HG02763 (cell line): ENCODE data around the gene RHD.
A peak's percentile ranks its signal among the peaks of the same experiment; 100 is the strongest.
"Not testable (repeated sequence)": the region's sequence is repeated elsewhere in the genome, so short reads cannot be mapped to it uniquely, and the experiment has no call there.

Experiments
- ATAC-seq: cut with Tn5 transposase; IDR thresholded peaks from one replicate; pipeline ENCODE4 v1.9.1; 2021; ENCODE audit warnings: mild to moderate bottlenecking, moderate library complexity; ENCODE audit not compliant: unreplicated experiment

The RHD gene

GRCh38 chr1:25256578-25256965, 15.7 kb upstream of the RHD start:
- no peak for ATAC-seq

DNA sequence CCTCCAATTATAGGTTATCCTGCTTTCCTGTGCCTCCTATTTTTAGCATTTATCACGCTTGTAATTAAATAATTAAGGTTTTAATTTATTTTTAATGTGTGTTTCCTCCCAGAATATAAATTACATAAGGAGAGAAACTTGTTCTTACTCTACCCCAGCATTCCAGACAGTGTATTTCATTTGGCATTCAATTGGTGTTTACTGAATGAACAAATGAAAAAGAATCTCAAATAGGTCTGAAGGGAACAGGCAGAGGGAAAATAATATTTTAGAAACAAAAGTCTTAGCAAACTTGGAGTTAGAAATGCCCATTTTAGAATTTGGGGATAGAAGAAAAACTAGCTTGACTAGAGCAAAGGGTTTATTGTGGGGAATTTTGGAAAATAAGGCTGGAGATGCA, 15.1 kb upstream of the RHD start:
- ATAC-seq = no peak

DNA sequence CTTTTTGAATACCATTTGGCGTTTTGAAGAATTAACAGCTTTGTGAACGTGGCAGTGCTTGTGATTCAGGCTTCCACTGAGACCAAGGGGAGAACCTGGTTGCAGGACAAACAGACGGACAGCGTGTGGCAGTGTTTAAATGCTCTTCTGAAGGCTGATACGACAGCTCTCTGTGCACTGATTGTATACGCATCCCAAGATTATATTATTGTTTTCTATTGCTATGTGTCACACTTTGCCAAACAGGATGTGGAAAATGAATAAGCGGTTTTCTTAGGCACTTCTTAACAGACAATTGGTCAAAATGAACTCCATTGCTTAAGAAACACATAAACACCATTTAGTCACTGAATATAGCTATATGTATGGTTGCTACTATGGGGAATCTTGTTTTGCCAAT, 12.5 kb upstream of the RHD start:
- not testable (repeated sequence) for ATAC-seq

DNA sequence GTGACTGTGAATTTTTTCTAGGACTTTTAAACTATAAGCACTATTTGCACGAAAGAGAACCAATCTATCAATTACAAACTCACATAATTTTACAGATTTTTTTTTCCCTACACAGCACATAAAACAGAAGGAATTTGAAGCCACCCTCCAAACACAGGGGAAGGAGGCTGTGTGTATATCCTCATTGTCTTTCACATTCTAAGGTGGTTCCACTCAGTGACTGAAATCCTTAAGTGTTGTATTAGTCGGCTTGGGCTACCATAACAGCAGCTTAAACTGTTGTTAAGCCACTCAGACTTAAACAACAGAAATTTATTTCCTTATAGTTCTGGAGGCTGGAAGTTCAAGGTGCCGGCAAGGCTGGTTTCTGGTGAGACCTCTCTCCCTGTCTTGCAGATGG, 12.0 kb upstream of the RHD start:
- not testable (repeated sequence) for ATAC-seq

DNA sequence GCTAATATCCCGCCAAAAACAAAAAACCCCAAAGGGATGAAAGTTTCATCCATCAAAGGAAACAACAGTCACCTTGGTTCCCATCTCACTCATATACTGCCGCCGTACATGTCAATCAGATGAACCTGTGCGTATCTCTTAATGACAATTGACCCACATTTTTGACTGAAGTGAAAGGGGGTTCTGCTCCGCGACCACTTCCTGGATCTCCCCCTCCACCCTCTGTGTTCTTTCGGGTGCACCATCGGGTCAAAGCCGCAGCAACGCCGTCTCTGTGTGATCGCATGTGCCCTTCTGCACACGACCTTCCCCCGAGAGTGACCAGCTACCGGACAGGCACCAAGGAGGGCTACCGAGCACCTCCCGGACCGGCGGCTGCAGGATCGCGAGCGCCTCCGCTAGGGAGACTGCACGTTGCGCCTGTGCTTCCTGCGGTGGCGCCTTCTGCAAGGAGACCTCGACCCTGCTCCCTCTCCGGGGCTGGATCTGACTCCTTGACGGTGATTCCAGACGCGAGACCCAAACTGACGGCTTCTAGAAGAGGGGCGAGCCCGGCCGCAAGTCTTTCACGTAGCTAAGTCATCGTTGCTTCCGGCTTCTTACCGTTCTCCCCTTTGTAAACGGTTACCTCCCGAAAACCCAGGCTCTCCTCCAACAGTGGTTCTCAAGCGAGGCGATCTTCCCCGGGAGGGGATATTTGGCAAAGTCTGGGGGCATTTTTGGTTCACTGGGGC, 5.6 kb upstream of the RHD start:
- peak; percentile 18 for ATAC-seq

- peak; percentile 76 for ATAC-seq
These were observed 4.8 kb upstream of the RHD start for GRCh38 chr1:25267288-25268142.

DNA sequence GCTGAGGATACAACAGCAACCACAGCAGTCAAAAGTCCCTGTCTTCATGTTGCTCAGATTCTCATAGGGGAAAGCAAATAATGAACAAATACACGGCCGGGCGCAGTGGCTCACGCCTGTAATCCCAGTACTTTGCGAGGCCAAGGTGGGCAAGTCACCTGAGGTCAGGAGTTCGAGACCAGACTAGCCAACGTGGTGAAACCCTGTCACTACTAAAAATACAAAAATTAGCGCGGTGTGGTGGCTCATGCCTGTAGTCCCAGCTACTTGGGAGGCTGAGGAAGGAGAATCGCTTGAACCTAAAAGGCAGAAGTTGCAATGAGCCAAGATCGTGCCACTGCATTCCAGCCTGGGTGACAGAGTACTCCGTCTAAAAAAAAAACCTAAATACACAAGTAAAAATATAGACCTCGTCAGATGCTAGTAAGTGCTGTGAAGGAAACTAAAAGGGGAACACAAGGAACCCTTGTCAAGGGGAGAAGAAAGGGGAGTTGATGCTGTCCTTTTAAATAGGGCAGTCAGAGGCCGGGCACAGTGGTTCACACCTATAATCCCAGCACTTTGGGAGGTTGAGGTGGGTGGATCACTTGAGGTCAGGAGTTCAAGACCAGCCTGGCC, 4.1 kb upstream of the RHD start:
- ATAC-seq = not testable (repeated sequence)

- not testable (repeated sequence) for ATAC-seq
These were observed 3.3 kb downstream of the RHD start for GRCh38 chr1:25275648-25276047.

- ATAC-seq = not testable (repeated sequence)
These were observed 5.0 kb downstream of the RHD start for GRCh38 chr1:25277295-25277694.

GRCh38 chr1:25278358-25278757, 6.0 kb downstream of the RHD start:
- ATAC-seq = not testable (repeated sequence)

GRCh38 chr1:25278790-25279189, 6.5 kb downstream of the RHD start:
- ATAC-seq = not testable (repeated sequence)

DNA sequence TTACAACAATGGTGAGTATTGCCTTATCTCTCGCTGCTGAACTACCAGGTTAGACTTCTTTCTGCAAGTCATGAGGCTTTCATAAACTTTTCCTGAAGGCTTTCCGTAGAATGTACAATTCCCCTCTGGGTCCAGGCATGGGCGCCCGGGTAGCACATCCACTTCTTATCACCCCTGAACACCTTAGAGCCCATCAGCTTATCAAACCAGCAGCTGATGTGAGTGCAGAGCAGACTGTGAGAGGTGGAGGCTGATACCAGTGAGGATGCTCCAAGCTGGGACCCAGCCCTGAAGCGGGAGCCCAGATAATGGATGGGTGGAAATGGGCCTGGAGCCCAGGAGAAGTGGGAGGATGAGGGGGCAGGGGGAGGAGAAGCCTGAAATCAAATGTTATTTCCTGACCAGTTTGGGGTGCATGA, 7.4 kb downstream of the RHD start:
- not testable (repeated sequence) for ATAC-seq

DNA sequence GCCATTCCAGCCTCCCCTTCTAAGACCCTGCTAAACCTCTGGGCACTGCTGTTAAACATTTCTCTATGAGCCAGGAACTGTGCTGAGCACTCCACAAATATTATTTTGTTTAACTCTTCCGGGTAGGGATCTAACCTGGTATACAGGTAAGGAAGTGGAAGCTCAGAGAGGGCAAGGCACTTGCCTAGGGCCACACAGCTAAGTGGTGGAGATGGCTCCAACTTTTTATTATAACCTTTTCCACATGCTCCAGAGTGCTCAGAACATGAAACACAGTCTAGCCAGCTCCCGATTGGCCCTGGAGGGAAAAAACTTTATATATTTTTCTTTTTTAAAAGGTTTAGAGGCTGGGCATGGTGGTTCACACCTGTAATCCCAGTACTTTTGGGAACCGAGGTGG, 13.6 kb downstream of the RHD start:
- ATAC-seq = not testable (repeated sequence)

GRCh38 chr1:25287164-25287563, 14.9 kb downstream of the RHD start:
- ATAC-seq = not testable (repeated sequence)

DNA sequence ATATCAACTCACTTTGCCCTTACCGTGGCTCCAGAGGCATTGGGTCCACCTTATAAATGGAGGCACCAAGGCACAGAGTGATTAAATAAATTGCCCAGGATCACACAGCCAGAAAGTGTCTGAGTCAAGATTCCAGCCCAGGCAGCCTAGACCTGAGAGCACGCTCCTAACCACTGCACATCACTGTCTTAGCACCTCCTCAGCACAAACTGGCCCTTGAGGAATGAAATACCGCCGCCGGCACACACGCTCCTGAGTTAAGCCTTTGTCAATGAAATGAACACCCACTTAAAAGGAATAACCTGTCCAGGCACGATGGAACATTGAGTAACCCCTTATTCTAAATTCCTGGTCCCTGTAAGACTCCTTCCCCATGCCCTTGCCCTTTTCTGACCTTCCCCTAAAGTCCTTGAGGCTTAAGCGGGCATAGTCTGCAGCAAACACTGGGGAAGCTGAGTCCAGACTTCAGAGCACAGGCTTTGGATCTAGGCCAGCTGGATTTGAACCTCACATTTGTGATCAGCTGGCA, 16.3 kb downstream of the RHD start:
- ATAC-seq = not testable (repeated sequence)

GRCh38 chr1:25290043-25290442, 17.7 kb downstream of the RHD start:
- ATAC-seq = not testable (repeated sequence)

GRCh38 chr1:25293426-25293825, 21.1 kb downstream of the RHD start:
- ATAC-seq = not testable (repeated sequence)

DNA sequence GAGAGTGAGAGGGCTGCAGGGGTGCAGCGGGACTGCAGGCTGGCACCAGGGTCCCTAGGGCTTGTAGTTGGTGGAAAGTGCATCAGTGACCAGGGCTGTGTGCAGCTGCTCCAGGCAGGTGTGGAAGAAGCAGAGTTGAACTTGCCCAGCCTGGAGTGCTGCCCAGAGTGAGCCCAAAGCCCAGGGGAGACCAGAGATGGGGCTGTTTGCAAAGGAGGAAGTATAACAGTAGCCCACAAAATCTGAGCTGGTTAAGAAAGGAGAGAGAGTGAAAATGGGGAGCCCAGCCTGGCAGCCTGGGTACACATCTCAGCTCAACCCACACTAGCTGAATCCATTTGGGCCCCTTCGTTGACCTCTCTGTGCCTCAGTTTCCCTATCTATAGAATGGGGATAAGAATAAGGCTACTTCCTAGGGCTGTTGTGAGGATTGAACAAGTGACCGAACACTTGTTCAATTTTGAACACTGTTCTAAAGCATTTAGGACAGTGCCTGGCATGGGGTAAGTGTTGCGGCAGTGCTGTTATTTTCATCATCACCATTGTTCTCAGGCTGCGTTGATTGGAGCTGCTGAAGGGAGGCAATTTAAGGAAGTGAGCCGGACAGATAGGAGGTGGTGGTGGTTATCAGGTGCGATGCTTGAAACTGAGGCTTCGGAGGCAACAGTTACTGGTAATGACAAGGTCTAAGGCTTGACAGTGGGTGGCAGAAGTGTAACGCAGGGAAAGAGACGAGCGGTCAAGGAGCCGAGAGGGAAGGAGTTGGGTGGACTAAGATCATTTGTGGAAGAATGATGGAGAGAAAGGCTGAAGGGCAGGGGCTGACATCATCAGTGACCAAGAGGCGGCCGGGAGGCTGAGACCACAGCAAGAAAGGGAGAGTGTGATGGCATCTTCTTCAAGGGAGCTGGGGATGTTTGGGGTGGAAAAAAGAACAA, 22.8 kb downstream of the RHD start:
- not testable (repeated sequence) for ATAC-seq

- not testable (repeated sequence) for ATAC-seq
These were observed 24.2 kb downstream of the RHD start for GRCh38 chr1:25296501-25296900.

- not testable (repeated sequence) for ATAC-seq
These were observed 28.4 kb downstream of the RHD start for GRCh38 chr1:25300729-25301128.
